ENCODE data around the gene PPP3R1.

GRCh38 chr2:68134120-68134519 is 118.2 kb downstream of the PPP3R1 start:
- no peak for TF ChIP-seq CTCF (IDR thresholded peaks at IDR 0.05; ENCODE audit: extremely low read depth in 1 of 2, insufficient read depth in 1 of 2, low read depth in 1 of 2, low read length in 2 of 2)
- TF ChIP-seq POLR2AphosphoS5 (IDR thresholded peaks at IDR 0.05; ENCODE audit: insufficient read depth, low read depth, low read length), result no peak
- no peak for TF ChIP-seq EZH2 (IDR thresholded peaks at IDR 0.05; ENCODE audit: borderline replicate concordance, low read depth, low read length, severe bottlenecking)
- no peak for TF ChIP-seq FOS (IDR thresholded peaks at IDR 0.05; ENCODE audit: borderline replicate concordance, insufficient read depth, low read length)
- TF ChIP-seq GATA2 (IDR thresholded peaks at IDR 0.05; ENCODE audit: insufficient read depth, insufficient read length, low read depth, low read length), result no peak
- no peak for TF ChIP-seq JUN (IDR thresholded peaks at IDR 0.05; ENCODE audit: borderline replicate concordance, insufficient read depth, insufficient read length, low read depth)

Measured in endothelial cell of umbilical vein (primary cell).